SH-SY5Y (cell line): ENCODE measurements around the gene MRPL51.

Source experiments
- GATA2 ChIP-seq: IDR thresholded peaks from 2 replicates; pipeline ENCODE4 v1.6.1; 2011; ENCODE audit warnings: mild to moderate bottlenecking, low read depth, low read length
- GATA3 ChIP-seq: IDR thresholded peaks from 2 replicates; pipeline ENCODE4 v1.6.1; 2011; ENCODE audit warnings: low read depth, mild to moderate bottlenecking, low read length, moderate library complexity

DNA sequence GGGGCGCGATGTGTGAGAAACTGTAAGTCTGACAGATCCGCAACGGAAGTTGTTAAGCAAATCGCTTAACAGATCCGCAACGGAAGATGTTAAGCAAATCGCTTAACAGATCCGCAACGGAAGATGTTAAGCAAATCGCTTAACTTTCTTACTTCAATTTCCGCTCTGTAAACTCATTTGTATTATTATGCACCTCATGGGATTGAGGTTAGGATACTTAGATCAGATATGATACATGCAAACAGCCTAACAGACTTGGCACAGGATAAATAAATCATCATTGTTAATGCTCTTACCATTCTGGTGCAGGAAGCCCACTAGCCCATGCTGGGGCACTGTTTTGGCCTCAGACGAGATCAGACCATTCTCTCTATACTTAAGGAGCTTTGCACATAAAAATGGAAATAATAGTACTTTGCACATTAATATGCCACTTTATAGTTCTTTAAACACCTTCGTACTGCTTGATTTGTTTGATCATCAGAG, 1.2 kb upstream of the MRPL51 start:
- TF ChIP-seq GATA3 (no peak), GATA2 (no peak)
